ENCODE results near the gene VAMP1.
"Not testable (repeated sequence)": the region's sequence is repeated elsewhere in the genome, so short reads cannot be mapped to it uniquely, and the experiment has no call there.

The VAMP1 gene

GRCh38 chr12:6471989-6472360, 1.5 kb upstream of the VAMP1 start:
- no peak overlapping the region for H3K27ac ChIP-seq (ENCODE audit: low read depth, low read length)
- H3K9ac ChIP-seq (ENCODE audit: low read length in 5 of 5), result no peak overlapping the region
- H3K9me3 ChIP-seq (ENCODE audit: control insufficient read depth in 5 of 5, low read length in 5 of 5), result no peaks in the 10 kb centered on the region
- H3K4me1 ChIP-seq (ENCODE audit: control insufficient read depth in 5 of 5, insufficient read depth in 5 of 5, low read length in 5 of 5), result peaks cover 4 to 23% (median 19%) of the 10 kb centered on the region in 5 donors
- H3K4me3 ChIP-seq (ENCODE audit: low read depth in 1 of 5, low read length in 5 of 5), result no peak overlapping the region
- no peaks in the 10 kb centered on the region for H3K27me3 ChIP-seq (ENCODE audit: control insufficient read depth in 5 of 5, insufficient read depth in 4 of 5, low read length in 5 of 5)
- no peaks in the 10 kb centered on the region for H3K36me3 ChIP-seq (ENCODE audit: control insufficient read depth in 5 of 5, insufficient read depth in 5 of 5, low read length in 5 of 5)

- Histone ChIP-seq H3K9ac (ENCODE audit: low read length in 5 of 5) (peak overlapping the region in 4 of 5 donors; percentile 40 to 84 (median 69)), H3K36me3 (ENCODE audit: control insufficient read depth in 5 of 5, insufficient read depth in 5 of 5, low read length in 5 of 5) (peaks cover 0 to 14% (median 7%) of the 10 kb centered on the region in 5 donors), H3K9me3 (ENCODE audit: control insufficient read depth in 5 of 5, low read length in 5 of 5) (no peaks in the 10 kb centered on the region), H3K27me3 (ENCODE audit: control insufficient read depth in 5 of 5, insufficient read depth in 4 of 5, low read length in 5 of 5) (no peaks in the 10 kb centered on the region), H3K4me3 (ENCODE audit: low read depth in 1 of 5, low read length in 5 of 5) (peak overlapping the region; percentile 70 to 91 (median 82)), H3K4me1 (ENCODE audit: control insufficient read depth in 5 of 5, insufficient read depth in 5 of 5, low read length in 5 of 5) (peaks cover 4 to 23% (median 19%) of the 10 kb centered on the region in 5 donors), H3K27ac (ENCODE audit: low read depth, low read length) (peak overlapping the region; percentile 55)
Observed at GRCh38 chr12:6469609-6470374, 685 bp downstream of the VAMP1 start.

- H3K9me3 ChIP-seq (ENCODE audit: control insufficient read depth in 5 of 5, low read length in 5 of 5), result no peaks in the 10 kb centered on the region
- H3K4me3 ChIP-seq (ENCODE audit: low read depth in 1 of 5, low read length in 5 of 5), result peak overlapping the region in 1 of 5 donors; percentile 75
Observed at GRCh38 chr12:6469092-6469491, 1.4 kb downstream of the VAMP1 start.

GRCh38 chr12:6468283-6468575, 2.2 kb downstream of the VAMP1 start:
- Histone ChIP-seq H3K4me3 (ENCODE audit: low read depth in 1 of 5, low read length in 5 of 5) (no peak overlapping the region), H3K9ac (ENCODE audit: low read length in 5 of 5) (no peak overlapping the region), H3K27ac (ENCODE audit: low read depth, low read length) (no peak overlapping the region), H3K36me3 (ENCODE audit: control insufficient read depth in 5 of 5, insufficient read depth in 5 of 5, low read length in 5 of 5) (peaks cover 3 to 29% (median 21%) of the 10 kb centered on the region in 5 donors), H3K4me1 (ENCODE audit: control insufficient read depth in 5 of 5, insufficient read depth in 5 of 5, low read length in 5 of 5) (peaks cover 4 to 26% (median 21%) of the 10 kb centered on the region in 5 donors), H3K27me3 (ENCODE audit: control insufficient read depth in 5 of 5, insufficient read depth in 4 of 5, low read length in 5 of 5) (no peaks in the 10 kb centered on the region), H3K9me3 (ENCODE audit: control insufficient read depth in 5 of 5, low read length in 5 of 5) (no peaks in the 10 kb centered on the region)

More at GRCh38 chr12:6469092-6469491, 1.4 kb downstream of the VAMP1 start:
- Histone ChIP-seq H3K27ac (ENCODE audit: low read depth, low read length) (no peak overlapping the region), H3K4me1 (ENCODE audit: control insufficient read depth in 5 of 5, insufficient read depth in 5 of 5, low read length in 5 of 5) (peaks cover 4 to 23% (median 20%) of the 10 kb centered on the region in 5 donors), H3K36me3 (ENCODE audit: control insufficient read depth in 5 of 5, insufficient read depth in 5 of 5, low read length in 5 of 5) (peaks cover 0 to 21% (median 14%) of the 10 kb centered on the region in 5 donors), H3K9ac (ENCODE audit: low read length in 5 of 5) (no peak overlapping the region), H3K27me3 (ENCODE audit: control insufficient read depth in 5 of 5, insufficient read depth in 4 of 5, low read length in 5 of 5) (no peaks in the 10 kb centered on the region)

- Histone ChIP-seq H3K36me3 (ENCODE audit: control insufficient read depth in 5 of 5, insufficient read depth in 5 of 5, low read length in 5 of 5) (peaks cover 3 to 34% (median 26%) of the 10 kb centered on the region in 5 donors), H3K4me1 (ENCODE audit: control insufficient read depth in 5 of 5, insufficient read depth in 5 of 5, low read length in 5 of 5) (peaks cover 4 to 28% (median 23%) of the 10 kb centered on the region in 5 donors)
- not testable (repeated sequence) for H3K9ac ChIP-seq (ENCODE audit: low read length in 5 of 5); H3K4me3 ChIP-seq (ENCODE audit: low read depth in 1 of 5, low read length in 5 of 5); H3K27me3 ChIP-seq (ENCODE audit: control insufficient read depth in 5 of 5, insufficient read depth in 4 of 5, low read length in 5 of 5); H3K9me3 ChIP-seq (ENCODE audit: control insufficient read depth in 5 of 5, low read length in 5 of 5); H3K27ac ChIP-seq (ENCODE audit: low read depth, low read length)
Observed at GRCh38 chr12:6467571-6468282, 2.8 kb downstream of the VAMP1 start.

GRCh38 chr12:6466751-6467150, 3.7 kb downstream of the VAMP1 start:
- H3K9me3 ChIP-seq (ENCODE audit: control insufficient read depth in 5 of 5, low read length in 5 of 5); H3K9ac ChIP-seq (ENCODE audit: low read length in 5 of 5); H3K4me3 ChIP-seq (ENCODE audit: low read depth in 1 of 5, low read length in 5 of 5); H3K27me3 ChIP-seq (ENCODE audit: control insufficient read depth in 5 of 5, insufficient read depth in 4 of 5, low read length in 5 of 5); H3K27ac ChIP-seq (ENCODE audit: low read depth, low read length): not testable (repeated sequence)
- Histone ChIP-seq H3K36me3 (ENCODE audit: control insufficient read depth in 5 of 5, insufficient read depth in 5 of 5, low read length in 5 of 5) (peaks cover 3 to 44% (median 36%) of the 10 kb centered on the region in 5 donors), H3K4me1 (ENCODE audit: control insufficient read depth in 5 of 5, insufficient read depth in 5 of 5, low read length in 5 of 5) (peaks cover 4 to 36% (median 23%) of the 10 kb centered on the region in 5 donors)

- no peak overlapping the region for H3K27ac ChIP-seq (ENCODE audit: low read depth, low read length)
- peaks cover 3 to 50% (median 42%) of the 10 kb centered on the region in 5 donors for H3K36me3 ChIP-seq (ENCODE audit: control insufficient read depth in 5 of 5, insufficient read depth in 5 of 5, low read length in 5 of 5)
- H3K4me1 ChIP-seq (ENCODE audit: control insufficient read depth in 5 of 5, insufficient read depth in 5 of 5, low read length in 5 of 5), result peaks cover 4 to 39% (median 22%) of the 10 kb centered on the region in 5 donors
Observed at GRCh38 chr12:6466184-6466573, 4.3 kb downstream of the VAMP1 start.

GRCh38 chr12:6465467-6466183, 4.9 kb downstream of the VAMP1 start:
- H3K9ac ChIP-seq (ENCODE audit: low read length in 5 of 5), result no peak overlapping the region
- H3K4me1 ChIP-seq (ENCODE audit: control insufficient read depth in 5 of 5, insufficient read depth in 5 of 5, low read length in 5 of 5), result peaks cover 4 to 42% (median 22%) of the 10 kb centered on the region in 5 donors
- H3K4me3 ChIP-seq (ENCODE audit: low read depth in 1 of 5, low read length in 5 of 5), result no peak overlapping the region

More at GRCh38 chr12:6466184-6466573, 4.3 kb downstream of the VAMP1 start:
- H3K9me3 ChIP-seq (ENCODE audit: control insufficient read depth in 5 of 5, low read length in 5 of 5), result no peaks in the 10 kb centered on the region
- H3K27me3 ChIP-seq (ENCODE audit: control insufficient read depth in 5 of 5, insufficient read depth in 4 of 5, low read length in 5 of 5), result no peaks in the 10 kb centered on the region
- H3K4me3 ChIP-seq (ENCODE audit: low read depth in 1 of 5, low read length in 5 of 5), result no peak overlapping the region
- no peak overlapping the region for H3K9ac ChIP-seq (ENCODE audit: low read length in 5 of 5)

GRCh38 chr12:6464531-6464930, 5.9 kb downstream of the VAMP1 start:
- no peak overlapping the region for H3K27ac ChIP-seq (ENCODE audit: low read depth, low read length)
- H3K9ac ChIP-seq (ENCODE audit: low read length in 5 of 5), result no peak overlapping the region
- no peaks in the 10 kb centered on the region for H3K27me3 ChIP-seq (ENCODE audit: control insufficient read depth in 5 of 5, insufficient read depth in 4 of 5, low read length in 5 of 5)
- H3K4me1 ChIP-seq (ENCODE audit: control insufficient read depth in 5 of 5, insufficient read depth in 5 of 5, low read length in 5 of 5), result peaks cover 0 to 36% (median 14%) of the 10 kb centered on the region in 5 donors
- peaks cover 3 to 65% (median 55%) of the 10 kb centered on the region in 5 donors for H3K36me3 ChIP-seq (ENCODE audit: control insufficient read depth in 5 of 5, insufficient read depth in 5 of 5, low read length in 5 of 5)
- no peak overlapping the region for H3K4me3 ChIP-seq (ENCODE audit: low read depth in 1 of 5, low read length in 5 of 5)
- H3K9me3 ChIP-seq (ENCODE audit: control insufficient read depth in 5 of 5, low read length in 5 of 5), result no peaks in the 10 kb centered on the region

More at GRCh38 chr12:6465467-6466183, 4.9 kb downstream of the VAMP1 start:
- Histone ChIP-seq H3K27me3 (ENCODE audit: control insufficient read depth in 5 of 5, insufficient read depth in 4 of 5, low read length in 5 of 5) (no peaks in the 10 kb centered on the region), H3K27ac (ENCODE audit: low read depth, low read length) (no peak overlapping the region), H3K36me3 (ENCODE audit: control insufficient read depth in 5 of 5, insufficient read depth in 5 of 5, low read length in 5 of 5) (peaks cover 3 to 55% (median 47%) of the 10 kb centered on the region in 5 donors), H3K9me3 (ENCODE audit: control insufficient read depth in 5 of 5, low read length in 5 of 5) (no peaks in the 10 kb centered on the region)

Data from subcutaneous abdominal adipose tissue (tissue), 5 donors.